Mucosa of descending colon (tissue), 3 donors: Measurements from ENCODE around the gene ADAM19. TPM values are rescaled to one million over a fixed set of nuclear protein-coding genes. Genes with fewer than 3 reads are reported as not detected.
A peak's percentile ranks its signal among the peaks of the same experiment; 100 is the strongest.

ENCODE experiments used
- ATAC-seq: fragments of 200-7000 bp; cut with Tn5 transposase; one replicate; pipeline ENCODE4 v1.9.1; 2020; ENCODE audit warnings: mild to moderate bottlenecking, moderate library complexity
- DNase-seq, 3 donors: peaks; one replicate each; pipeline ENCODE4 v3.0.0-alpha.2; 2020
- H3K36me3 ChIP-seq: fragments of 200-600 bp; one replicate; pipeline ENCODE4 v1.8.0; 2021; ENCODE audit warnings: low read depth, mild to moderate bottlenecking
- H3K4me1 ChIP-seq: fragments of 200-600 bp; one replicate; pipeline ENCODE4 v1.8.0; 2021; ENCODE audit warnings: low read depth, mild to moderate bottlenecking
- H3K4me3 ChIP-seq: fragments of 200-600 bp; one replicate; pipeline ENCODE4 v1.8.0; 2021; ENCODE audit warnings: mild to moderate bottlenecking
- H3K9me3 ChIP-seq: fragments of 200-600 bp; one replicate; pipeline ENCODE4 v1.8.0; 2021; ENCODE audit warnings: mild to moderate bottlenecking
- intact Hi-C, 2 donors: fragments of 100-400 bp; cut with DNase I in 1 of 2; cut with micrococcal nuclease in 1 of 2; formaldehyde crosslinking; loops; one replicate each; pipeline versions ENCODE4 v1.11.0 to v1.11.1; 2022; cut with DNase I, micrococcal nuclease
- total RNA-seq, 3 donors: library from RNA; stranded (reverse); fragmentation: NEBNext Ultra II Directional in 2 of 3; extraction: Animal tissue kit (Norgen Biotek cat#: 25700) in 2 of 3; gene quantifications; one replicate each; pipeline versions ENCODE4 v1.2.1 to v1.2.4, GENCODE V29; 2021 to 2023
- TF ChIP-seq, protein P1 (sequence below): fragments of 200-600 bp; IDR thresholded peaks from one replicate; pipeline ENCODE4 v1.8.0; 2022; ENCODE audit warnings: antibody characterized with exemption, mild to moderate bottlenecking
- donor health status: DM: no; HTN: no; CAD: no; lungs with moderate emphysema.
- donor health status: DM: no; HTN: no; CAD: no.
- donor health status: DM: no; HTN: yes; CAD: no.

ADAM19 gene
- total RNA-seq, 3 donors from 2014 or later = 6.4 to 32.6 (median 8.9) TPM

DNA sequence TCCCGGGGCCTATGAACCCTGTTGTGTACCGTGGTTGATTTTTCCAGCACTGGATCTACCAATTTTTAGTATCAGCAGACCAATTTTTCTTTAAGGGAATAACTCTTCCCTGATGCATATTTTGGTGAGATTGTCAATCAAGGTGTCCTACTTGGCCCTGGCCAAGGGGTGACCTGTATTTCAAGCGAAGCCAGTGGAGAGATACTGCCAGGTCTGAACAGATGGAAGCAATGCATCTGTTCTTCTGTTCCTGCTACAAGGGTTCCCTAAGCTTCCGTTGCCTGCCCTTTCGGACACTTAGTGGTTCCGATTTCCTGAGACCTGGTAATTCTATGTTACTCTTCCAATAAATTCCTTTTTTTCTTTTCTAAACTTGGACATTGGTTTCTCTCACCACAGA, 37.3 kb downstream of the ADAM19 start:
- H3K9me3 ChIP-seq = no peaks in the 10 kb centered on the region
- intact Hi-C loops = no loop called here
- no peak for DNase-seq
- ATAC-seq = no peak
- no peak overlapping the region for H3K4me3 ChIP-seq
- TF ChIP-seq, protein P1, sequence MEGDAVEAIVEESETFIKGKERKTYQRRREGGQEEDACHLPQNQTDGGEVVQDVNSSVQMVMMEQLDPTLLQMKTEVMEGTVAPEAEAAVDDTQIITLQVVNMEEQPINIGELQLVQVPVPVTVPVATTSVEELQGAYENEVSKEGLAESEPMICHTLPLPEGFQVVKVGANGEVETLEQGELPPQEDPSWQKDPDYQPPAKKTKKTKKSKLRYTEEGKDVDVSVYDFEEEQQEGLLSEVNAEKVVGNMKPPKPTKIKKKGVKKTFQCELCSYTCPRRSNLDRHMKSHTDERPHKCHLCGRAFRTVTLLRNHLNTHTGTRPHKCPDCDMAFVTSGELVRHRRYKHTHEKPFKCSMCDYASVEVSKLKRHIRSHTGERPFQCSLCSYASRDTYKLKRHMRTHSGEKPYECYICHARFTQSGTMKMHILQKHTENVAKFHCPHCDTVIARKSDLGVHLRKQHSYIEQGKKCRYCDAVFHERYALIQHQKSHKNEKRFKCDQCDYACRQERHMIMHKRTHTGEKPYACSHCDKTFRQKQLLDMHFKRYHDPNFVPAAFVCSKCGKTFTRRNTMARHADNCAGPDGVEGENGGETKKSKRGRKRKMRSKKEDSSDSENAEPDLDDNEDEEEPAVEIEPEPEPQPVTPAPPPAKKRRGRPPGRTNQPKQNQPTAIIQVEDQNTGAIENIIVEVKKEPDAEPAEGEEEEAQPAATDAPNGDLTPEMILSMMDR = no peak
- peaks cover 11% of the 10 kb centered on the region for H3K4me1 ChIP-seq
- H3K36me3 ChIP-seq = no peaks in the 10 kb centered on the region

DNA sequence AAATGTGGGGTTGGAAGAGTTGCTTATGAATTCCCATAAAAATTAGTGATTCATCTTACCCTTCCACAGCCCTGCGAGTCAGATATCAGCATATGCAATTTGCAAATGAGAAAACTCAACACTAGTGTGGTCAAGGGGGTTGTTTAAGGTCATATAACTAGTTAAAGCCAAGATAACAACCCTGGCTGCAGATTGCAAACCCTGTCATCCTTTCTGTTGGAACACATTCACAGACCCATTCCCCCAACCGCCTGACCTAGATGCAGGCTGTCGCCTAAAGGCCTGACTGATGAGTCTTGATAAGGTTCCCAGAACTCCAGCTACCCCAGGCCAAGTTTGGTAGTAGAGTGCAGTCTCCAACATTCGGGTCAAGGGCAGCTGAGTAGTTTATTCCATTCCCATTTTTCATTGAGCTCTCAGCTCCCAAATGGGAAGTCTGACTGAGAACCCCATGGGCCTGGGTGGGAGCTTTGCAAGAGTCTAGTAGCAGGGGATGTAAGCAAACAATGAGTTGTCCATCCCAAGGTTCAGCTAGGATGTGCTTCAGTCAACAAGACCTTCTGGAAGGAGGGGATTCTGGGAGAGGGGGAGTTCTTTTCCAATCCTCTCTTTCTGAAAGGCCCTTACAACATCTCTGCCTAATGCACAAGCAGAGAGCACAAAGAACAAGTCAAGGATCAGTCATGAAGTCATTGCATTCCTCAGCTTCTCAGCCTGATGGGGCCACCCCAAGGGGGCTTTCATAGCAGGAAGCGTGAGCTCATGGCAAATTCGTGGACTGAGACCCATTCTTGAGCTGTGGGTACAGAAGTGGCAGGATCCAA, 40.3 kb downstream of the ADAM19 start:
- H3K9me3 ChIP-seq = no peaks in the 10 kb centered on the region
- DNase-seq = peak in 1 of 3 donors; percentile 32
- ATAC-seq = peak; percentile 42
- H3K36me3 ChIP-seq = no peaks in the 10 kb centered on the region
- no peak overlapping the region for H3K4me3 ChIP-seq
- intact Hi-C loops = no loop called here
- H3K4me1 ChIP-seq = peaks cover 3% of the 10 kb centered on the region
- TF ChIP-seq, protein P1 = no peak

DNA sequence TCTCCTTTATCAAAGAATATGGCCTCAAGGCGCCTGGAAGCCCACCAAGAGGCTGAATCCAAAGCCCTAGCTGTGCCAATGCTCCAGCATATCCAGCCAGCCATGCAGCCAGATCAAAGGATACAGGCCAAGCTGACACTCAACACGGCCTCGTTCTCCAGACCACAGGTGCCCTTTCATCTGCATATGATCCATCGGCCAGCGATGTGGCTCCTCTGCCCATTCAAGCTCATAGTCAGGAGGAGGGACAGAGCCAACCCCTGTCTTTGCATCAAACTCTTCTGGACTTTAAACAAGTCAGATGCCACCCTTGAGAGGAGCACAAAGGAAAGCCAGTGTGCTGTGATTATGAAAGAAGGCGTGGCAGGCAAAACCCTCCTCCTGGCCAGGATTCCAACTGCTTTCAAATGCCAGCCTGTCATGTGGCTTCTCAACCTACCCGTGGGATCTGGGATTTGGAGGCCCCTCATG, 42.5 kb downstream of the ADAM19 start:
- Histone ChIP-seq H3K9me3 (no peaks in the 10 kb centered on the region), H3K4me3 (no peak overlapping the region), H3K4me1 (peaks cover 8% of the 10 kb centered on the region), H3K36me3 (no peaks in the 10 kb centered on the region)
- no peak for DNase-seq
- TF ChIP-seq, protein P1 = no peak
- intact Hi-C loops = no loop called here
- peak; percentile 38 for ATAC-seq

DNA sequence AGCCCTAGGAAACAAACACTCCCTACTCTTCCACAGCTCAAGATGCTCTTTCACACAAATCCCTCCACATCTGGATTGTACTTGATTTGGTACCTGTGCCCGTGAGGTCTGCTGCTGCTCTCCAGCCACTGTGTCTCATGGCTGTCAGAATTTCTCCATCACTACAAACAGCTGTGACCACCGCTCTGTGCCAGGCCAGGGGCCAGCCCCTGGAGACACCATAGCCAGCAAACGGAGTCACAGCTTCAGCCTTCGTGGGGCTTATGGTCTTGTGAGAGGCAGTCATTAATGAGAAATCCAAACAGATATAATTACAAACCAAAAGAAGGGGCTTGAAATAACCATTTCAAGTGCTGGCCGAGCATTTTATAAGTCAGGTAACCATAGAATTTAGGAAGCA, 43.6 kb downstream of the ADAM19 start:
- Histone ChIP-seq H3K36me3 (no peaks in the 10 kb centered on the region), H3K9me3 (no peaks in the 10 kb centered on the region), H3K4me3 (no peak overlapping the region), H3K4me1 (peaks cover 12% of the 10 kb centered on the region)
- ATAC-seq (no peak), DNase-seq (no peak)
- TF ChIP-seq, protein P1 = no peak
- intact Hi-C loops = no loop called here

DNA sequence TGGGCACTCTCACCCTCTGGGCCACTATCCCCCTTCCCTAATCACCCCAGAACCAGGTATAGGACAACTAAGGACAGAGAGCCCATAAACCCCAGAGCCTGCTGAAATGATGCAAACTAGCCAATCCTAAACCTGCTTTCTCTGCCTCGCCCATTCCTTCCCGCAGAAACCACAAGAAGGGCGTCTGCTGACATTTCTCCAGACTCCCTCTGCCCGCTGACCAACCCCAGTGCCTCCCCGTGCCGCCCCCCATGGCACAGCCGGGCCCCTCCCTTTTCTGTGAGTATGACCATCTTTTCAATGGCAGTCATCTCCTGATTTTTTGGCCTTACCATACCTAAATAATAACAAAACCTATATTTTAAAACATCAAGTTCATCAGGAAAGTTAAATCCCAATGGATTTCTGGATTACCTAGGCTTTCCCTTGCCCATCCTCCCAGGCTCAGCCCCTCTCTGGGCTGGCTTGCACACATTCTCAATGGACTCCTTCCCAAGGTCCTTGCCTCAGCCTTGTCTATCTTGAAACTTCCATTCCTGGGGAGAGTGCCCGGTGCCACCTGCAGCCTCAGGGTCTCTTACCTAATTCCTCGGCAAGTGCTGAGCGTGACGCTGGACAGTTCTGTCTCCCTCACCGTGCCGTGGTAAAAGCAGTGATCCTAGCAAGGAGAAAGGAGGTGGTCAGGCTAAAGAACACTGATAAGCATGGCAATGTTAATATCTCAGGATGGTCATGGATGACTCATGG, 45.2 kb downstream of the ADAM19 start:
- Histone ChIP-seq H3K4me3 (no peak overlapping the region), H3K4me1 (peaks cover 9% of the 10 kb centered on the region), H3K36me3 (no peaks in the 10 kb centered on the region), H3K9me3 (no peaks in the 10 kb centered on the region)
- TF ChIP-seq, protein P1 = no peak
- DNase-seq = no peak
- no peak for ATAC-seq
- intact Hi-C loops = no loop called here
